BLaER1 treated with 17β-estradiol and CSF1 and Interleukin-3, amounts not matched to agents 10 nM and 100 nM (cell line): ENCODE data around the gene ANXA9.

Experiments used
- H3K27ac ChIP-seq, 11 experiments: shearing (Covaris generic); formaldehyde crosslinking; 2 replicates each; pipeline ENCODE4 v1.8.1; 2022
- H3K27me3 ChIP-seq, 11 experiments: shearing (Covaris generic); formaldehyde crosslinking; 2 replicates each; pipeline ENCODE4 v1.8.1; 2022
- H3K36me3 ChIP-seq, 11 experiments: shearing (Covaris generic); formaldehyde crosslinking; 2 replicates each; pipeline ENCODE4 v1.8.1; 2022
- H3K4me1 ChIP-seq, 10 experiments: shearing (Covaris generic); formaldehyde crosslinking; 2 replicates each; pipeline ENCODE4 v1.8.1; 2022
- H3K4me2 ChIP-seq, 11 experiments: shearing (Covaris generic); formaldehyde crosslinking; 2 replicates each; pipeline ENCODE4 v1.8.1; 2022
- H3K4me3 ChIP-seq, 10 experiments: shearing (Covaris generic); formaldehyde crosslinking; 2 replicates each; pipeline ENCODE4 v1.8.1; 2022
- H3K9ac ChIP-seq, 11 experiments: shearing (Covaris generic); formaldehyde crosslinking; 2 replicates each; pipeline ENCODE4 v1.8.1; 2022
- H3K9me3 ChIP-seq, 11 experiments: shearing (Covaris generic); formaldehyde crosslinking; replicated peaks in 1 of 11; 2 replicates each; pipeline ENCODE4 v1.8.1; 2022
- H4K20me1 ChIP-seq, 11 experiments: shearing (Covaris generic); formaldehyde crosslinking; 2 replicates each; pipeline ENCODE4 v1.8.1; 2022
- Cebpa-rat ChIP-seq, 11 experiments: shearing (Covaris generic); IDR thresholded peaks; 2 replicates each; pipeline ENCODE4 v1.8.1; 2022

ANXA9 gene

DNA sequence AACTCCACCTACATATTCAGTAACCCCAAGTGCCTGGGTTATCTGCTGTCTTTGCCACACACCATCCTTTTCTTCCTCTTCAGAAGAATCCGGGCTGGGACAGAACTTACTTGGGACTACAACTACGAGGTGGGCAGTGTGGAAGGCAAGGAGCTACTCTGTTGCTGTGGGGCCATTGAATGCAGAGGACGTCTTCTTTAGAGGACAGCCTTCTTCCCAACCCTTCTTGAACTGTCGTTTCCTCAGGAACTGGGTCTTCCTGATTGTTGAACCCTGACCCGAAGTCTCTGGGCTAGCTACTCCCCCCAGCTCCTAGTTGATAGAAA is 18.0 kb upstream of the ANXA9 start:
- Histone ChIP-seq H3K9me3 (no peaks in the 10 kb centered on the region), H3K27me3 (no peaks in the 10 kb centered on the region), H4K20me1 (peaks cover 30 to 86% (median 58%) of the 10 kb centered on the region in 11 experiments), H3K36me3 (peaks cover 100% of the 10 kb centered on the region in 11 experiments), H3K4me2 (no peak overlapping the region), H3K27ac (no peak overlapping the region), H3K4me3 (no peak overlapping the region), H3K4me1 (peaks cover 0 to 10% (median 0%) of the 10 kb centered on the region in 10 experiments; a peak in 3 of 20 replicates), H3K9ac (no peak overlapping the region)
- TF ChIP-seq Cebpa-rat (IDR thresholded peaks at IDR 0.05) = no peak

DNA sequence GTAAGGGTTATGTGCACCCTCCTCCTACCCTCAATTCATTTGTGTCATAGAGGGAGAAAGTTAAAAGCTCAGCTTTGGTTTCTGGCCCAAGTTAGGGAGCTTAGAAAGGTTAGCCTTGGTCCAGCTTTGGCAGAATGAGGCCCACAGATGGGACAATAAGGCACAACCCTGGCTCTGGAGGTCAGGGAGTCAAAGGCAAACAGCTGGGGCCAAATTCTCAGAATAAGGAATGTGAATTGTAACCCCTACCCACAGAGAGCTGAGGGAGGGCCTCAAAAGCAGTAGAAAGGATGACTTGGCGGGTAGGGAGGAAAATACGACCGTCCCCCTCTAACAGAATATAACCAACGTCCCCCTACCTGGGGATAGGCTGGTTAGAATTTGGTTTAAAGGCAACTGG is 16.5 kb upstream of the ANXA9 start:
- peaks cover 2 to 25% (median 7%) of the 10 kb centered on the region in 10 experiments; a peak in 16 of 20 replicates for H3K4me1 ChIP-seq
- TF ChIP-seq Cebpa-rat (IDR thresholded peaks at IDR 0.05) = no peak
- no peak overlapping the region for H3K4me2 ChIP-seq
- no peak overlapping the region for H3K4me3 ChIP-seq
- peaks cover 45 to 98% (median 72%) of the 10 kb centered on the region in 11 experiments for H4K20me1 ChIP-seq
- no peak overlapping the region for H3K9ac ChIP-seq
- H3K9me3 ChIP-seq = no peaks in the 10 kb centered on the region
- no peaks in the 10 kb centered on the region for H3K27me3 ChIP-seq
- no peak overlapping the region for H3K27ac ChIP-seq
- peaks cover 85 to 100% (median 98%) of the 10 kb centered on the region in 11 experiments for H3K36me3 ChIP-seq

DNA sequence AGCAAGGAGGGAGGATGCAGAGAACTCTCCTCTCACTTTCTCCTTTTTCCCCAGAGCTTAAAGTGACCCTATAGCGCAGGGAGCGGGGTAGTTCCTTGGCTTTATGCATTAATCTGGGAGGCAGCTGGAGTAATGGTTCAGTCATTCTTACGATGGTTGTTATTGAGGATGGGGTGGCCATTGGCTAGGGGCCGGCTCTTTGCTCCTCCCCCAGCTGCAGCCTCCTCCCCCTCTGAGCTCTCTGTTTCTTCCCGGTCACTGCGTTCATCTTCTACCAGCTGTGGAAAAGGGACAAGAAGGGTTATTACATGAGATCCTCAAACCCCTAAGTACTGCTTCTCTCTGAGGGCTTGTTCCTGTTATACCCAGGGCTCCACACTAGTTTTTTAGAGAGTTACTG is 16.1 kb upstream of the ANXA9 start:
- Histone ChIP-seq H3K4me2 (no peak overlapping the region), H3K27ac (no peak overlapping the region), H3K9ac (no peak overlapping the region), H3K27me3 (no peaks in the 10 kb centered on the region), H3K9me3 (no peaks in the 10 kb centered on the region), H4K20me1 (peaks cover 49 to 98% (median 76%) of the 10 kb centered on the region in 11 experiments), H3K4me3 (no peak overlapping the region), H3K4me1 (peaks cover 6 to 29% (median 11%) of the 10 kb centered on the region in 10 experiments), H3K36me3 (peaks cover 81 to 100% (median 98%) of the 10 kb centered on the region in 11 experiments)
- no peak for TF ChIP-seq Cebpa-rat (IDR thresholded peaks at IDR 0.05)

DNA sequence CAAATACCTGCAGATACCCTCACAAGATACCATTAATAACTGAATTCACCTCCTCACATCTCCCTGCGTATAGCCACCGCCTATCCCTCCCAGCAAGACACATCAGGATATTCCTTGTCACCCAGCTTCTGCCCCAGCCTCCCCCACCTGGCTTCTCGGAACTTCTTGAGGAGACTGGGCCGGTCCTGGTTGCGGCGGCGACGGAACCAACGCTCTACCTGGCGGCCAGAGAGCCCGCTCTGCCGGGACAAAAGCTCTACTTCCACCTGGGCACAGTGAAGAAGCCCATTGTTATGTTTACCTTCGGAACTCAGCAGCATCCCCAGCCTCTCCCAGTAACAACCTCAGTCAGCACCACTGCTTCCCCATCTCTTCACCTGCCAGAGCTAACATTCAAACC is 14.2 kb upstream of the ANXA9 start:
- no peak for TF ChIP-seq Cebpa-rat (IDR thresholded peaks at IDR 0.05)
- Histone ChIP-seq H3K27me3 (no peaks in the 10 kb centered on the region), H3K4me2 (no peak overlapping the region), H3K4me1 (peaks cover 26 to 40% (median 30%) of the 10 kb centered on the region in 10 experiments), H4K20me1 (peaks cover 68 to 100% (median 95%) of the 10 kb centered on the region in 11 experiments), H3K9me3 (no peaks in the 10 kb centered on the region), H3K4me3 (no peak overlapping the region), H3K27ac (no peak overlapping the region), H3K36me3 (peaks cover 67 to 97% (median 89%) of the 10 kb centered on the region in 11 experiments), H3K9ac (no peak overlapping the region)

DNA sequence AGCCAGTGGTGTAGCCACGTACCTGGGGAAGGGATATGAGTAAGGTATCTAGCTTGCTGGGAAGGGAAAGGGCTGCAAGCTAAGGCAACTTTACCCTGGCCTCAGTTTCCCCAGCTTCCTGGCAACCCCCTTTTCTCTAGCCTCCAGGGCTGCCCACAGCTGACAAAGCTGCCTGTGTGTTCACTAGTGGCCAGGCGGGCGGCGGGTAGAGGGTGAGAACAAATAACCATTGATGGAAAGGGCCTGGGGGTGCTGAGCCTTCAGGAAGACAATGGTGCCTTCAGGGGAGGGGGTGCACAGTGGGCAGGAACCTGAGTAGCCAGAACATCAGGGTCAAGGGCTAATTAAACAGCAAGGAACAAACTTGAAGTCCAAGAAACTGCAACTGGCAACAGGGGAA is 13.6 kb upstream of the ANXA9 start:
- H4K20me1 ChIP-seq = peaks cover 74 to 100% (median 98%) of the 10 kb centered on the region in 11 experiments

DNA sequence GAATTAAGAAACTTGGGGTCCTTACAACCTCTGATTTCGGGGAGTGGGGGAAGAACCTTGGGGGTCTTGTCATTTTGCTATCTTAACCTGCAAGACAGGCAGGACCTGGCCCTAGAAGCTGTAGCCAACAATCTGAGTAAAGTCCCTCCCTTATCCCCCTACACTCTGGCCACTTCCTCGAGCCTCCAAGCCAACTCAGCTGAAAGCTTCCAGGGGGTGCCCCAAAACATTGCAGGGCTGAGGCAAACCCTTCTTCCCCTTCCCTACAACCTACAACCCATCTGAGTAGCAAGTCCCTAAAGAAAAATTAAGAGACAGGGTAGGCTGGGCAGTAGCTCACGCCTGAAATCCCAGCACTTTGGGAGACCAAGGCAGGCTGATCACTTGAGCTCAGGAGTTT is 12.5 kb upstream of the ANXA9 start:
- peaks cover 50 to 83% (median 72%) of the 10 kb centered on the region in 11 experiments for H3K36me3 ChIP-seq
- H3K4me2 ChIP-seq = peak overlapping the region in 4 of 11 experiments; percentile 98 to 100 (median 98); a peak in 7 of 22 replicates
- H3K4me1 ChIP-seq = peaks cover 30 to 43% (median 36%) of the 10 kb centered on the region in 10 experiments
- peak overlapping the region in 2 of 11 experiments; percentile 18 to 27; a peak in 2 of 22 replicates for H3K9ac ChIP-seq
- H3K27me3 ChIP-seq = no peaks in the 10 kb centered on the region
- H3K4me3 ChIP-seq = no peak overlapping the region
- TF ChIP-seq Cebpa-rat (IDR thresholded peaks at IDR 0.05) = no peak
- no peak overlapping the region for H3K27ac ChIP-seq
- peaks cover 76 to 93% (median 87%) of the 10 kb centered on the region in 11 experiments for H4K20me1 ChIP-seq
- no peaks in the 10 kb centered on the region for H3K9me3 ChIP-seq

More for the DNA sequence above, 13.6 kb upstream of the ANXA9 start:
- Histone ChIP-seq H3K27me3 (no peaks in the 10 kb centered on the region), H3K4me3 (no peak overlapping the region), H3K27ac (no peak overlapping the region), H3K36me3 (peaks cover 61 to 94% (median 83%) of the 10 kb centered on the region in 11 experiments), H3K4me1 (peaks cover 30 to 43% (median 36%) of the 10 kb centered on the region in 10 experiments), H3K4me2 (no peak overlapping the region), H3K9ac (no peak overlapping the region), H3K9me3 (no peaks in the 10 kb centered on the region)
- no peak for TF ChIP-seq Cebpa-rat (IDR thresholded peaks at IDR 0.05)

DNA sequence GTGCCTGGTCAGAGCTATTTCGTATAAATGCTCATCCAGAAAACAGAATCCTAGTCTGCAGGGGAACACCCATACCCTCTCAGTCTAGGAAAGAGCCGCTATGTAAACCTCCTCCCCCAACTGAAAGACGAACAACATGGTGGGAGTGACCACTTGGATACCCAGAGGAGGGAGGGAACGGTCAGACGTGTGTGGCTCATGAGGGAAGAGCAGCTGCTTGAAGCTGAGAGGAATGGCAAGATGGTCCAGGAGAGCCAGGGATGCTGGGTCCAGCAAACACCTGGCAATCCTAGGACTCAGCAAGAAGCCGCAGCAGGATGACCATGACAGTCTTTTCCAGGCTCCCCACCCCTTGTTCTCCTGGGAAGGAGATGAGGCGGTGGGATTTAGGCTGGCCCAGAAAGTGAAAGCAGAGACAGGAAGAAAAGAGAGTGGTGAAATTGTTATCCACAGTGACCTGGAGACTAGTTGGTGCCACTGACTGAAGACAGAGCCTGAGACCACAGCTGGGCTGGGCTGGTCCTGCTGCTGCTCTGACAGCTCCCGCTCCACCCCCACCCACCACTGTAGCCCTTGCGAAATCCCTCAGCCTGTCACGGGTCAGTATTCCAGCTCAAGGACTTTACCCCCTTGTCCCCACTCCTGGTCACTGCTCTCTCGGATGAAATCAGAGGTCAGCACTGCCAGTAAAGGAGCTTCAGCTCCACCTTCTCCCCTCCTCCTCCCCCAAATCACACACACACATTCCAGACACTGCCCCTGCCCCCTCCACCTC is 11.1 kb upstream of the ANXA9 start:
- no peaks in the 10 kb centered on the region for H3K27me3 ChIP-seq
- TF ChIP-seq Cebpa-rat (IDR thresholded peaks at IDR 0.05) = no peak
- H3K9ac ChIP-seq = peak overlapping the region in 10 of 11 experiments; percentile 7 to 100 (median 98); a peak in 15 of 22 replicates
- H3K4me3 ChIP-seq = peak overlapping the region in 7 of 10 experiments; percentile 79 to 94 (median 89); a peak in 8 of 20 replicates
- peak overlapping the region in 8 of 11 experiments; percentile 3 to 99 (median 66); a peak in 10 of 22 replicates for H3K27ac ChIP-seq
- peaks cover 67 to 79% (median 77%) of the 10 kb centered on the region in 11 experiments for H4K20me1 ChIP-seq
- peak overlapping the region; percentile 94 to 100 (median 98); a peak in 21 of 22 replicates for H3K4me2 ChIP-seq
- no peaks in the 10 kb centered on the region for H3K9me3 ChIP-seq
- H3K4me1 ChIP-seq = peaks cover 40 to 53% (median 45%) of the 10 kb centered on the region in 10 experiments
- H3K36me3 ChIP-seq = peaks cover 36 to 69% (median 58%) of the 10 kb centered on the region in 11 experiments

DNA sequence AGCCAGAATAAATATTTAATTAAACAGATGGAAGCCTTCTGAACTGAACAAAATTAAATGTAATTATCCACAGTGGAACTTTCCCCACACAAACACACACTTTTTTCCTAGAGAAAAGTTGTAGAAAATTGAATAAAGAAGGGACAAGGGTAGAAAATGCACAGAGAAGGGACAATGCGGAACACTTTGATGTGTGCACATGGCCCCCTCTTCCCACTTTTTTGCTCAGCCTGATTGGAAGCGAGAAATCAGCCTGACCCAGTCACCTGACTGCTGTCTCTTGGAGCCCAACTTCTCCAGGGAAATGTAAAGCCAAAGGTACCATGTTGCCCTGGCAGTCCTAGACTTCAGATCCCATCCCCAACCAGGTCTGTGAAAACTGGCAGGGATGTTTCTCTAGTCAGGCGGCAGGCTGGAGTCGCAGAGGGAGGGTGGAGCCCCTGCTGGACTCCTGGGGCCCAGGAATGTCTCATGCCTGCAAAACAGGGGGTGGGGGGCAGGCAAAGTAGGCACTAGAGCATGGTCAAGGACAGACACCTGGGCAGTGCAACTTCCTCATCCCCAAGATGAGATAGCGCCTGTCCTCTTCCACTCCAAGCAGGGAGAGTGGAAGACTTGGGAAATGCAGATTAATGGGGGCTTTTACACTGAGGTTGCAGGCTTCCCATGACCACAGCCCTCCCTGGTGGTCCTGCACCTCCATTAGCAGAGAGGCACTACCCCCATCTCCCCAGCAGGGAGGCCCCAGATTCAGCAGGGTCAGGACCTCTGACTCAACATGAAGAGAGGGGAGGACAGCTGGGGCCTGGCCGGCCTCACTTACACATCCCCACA is 10.3 kb upstream of the ANXA9 start:
- Histone ChIP-seq H3K9me3 (no peaks in the 10 kb centered on the region), H3K9ac (peak overlapping the region; percentile 95 to 100 (median 98); a peak in 21 of 22 replicates), H3K4me1 (peaks cover 48 to 61% (median 53%) of the 10 kb centered on the region in 10 experiments), H3K4me3 (peak overlapping the region in 9 of 10 experiments; percentile 79 to 96 (median 89); a peak in 17 of 20 replicates), H3K27ac (peak overlapping the region in 9 of 11 experiments; percentile 16 to 99 (median 97); a peak in 14 of 22 replicates), H3K36me3 (peaks cover 28 to 61% (median 50%) of the 10 kb centered on the region in 11 experiments), H3K27me3 (no peaks in the 10 kb centered on the region), H3K4me2 (peak overlapping the region; percentile 94 to 100 (median 98)), H4K20me1 (peaks cover 64 to 71% (median 69%) of the 10 kb centered on the region in 11 experiments)
- no peak for TF ChIP-seq Cebpa-rat (IDR thresholded peaks at IDR 0.05)
